Right lobe of liver (tissue), 4 donors: Measurements from ENCODE around the gene AOAH.

Source experiments
- POLR2A ChIP-seq: fragments of 450-650 bp; IDR thresholded peaks from one replicate; pipeline ENCODE4 v1.6.1; 2017; ENCODE audit warnings: antibody characterized with exemption, mild to moderate bottlenecking
- TF ChIP-seq, protein P1 (sequence below), 4 donors: fragments of 200-600 bp in 3 of 4; fragments of 450-650 bp in 1 of 4; IDR thresholded peaks; one replicate each; pipeline versions ENCODE4 v1.5.1 to v1.8.0; 2016 to 2022; ENCODE audit warnings: antibody characterized with exemption in 4 of 4, mild to moderate bottlenecking in 2 of 4
- donor health status: DM: no; HTN: no; CAD: no.
- donor health status: DM: no; HTN: no; CAD: no.
- donor health status: DM: no; HTN: yes; CAD: no.

DNA sequence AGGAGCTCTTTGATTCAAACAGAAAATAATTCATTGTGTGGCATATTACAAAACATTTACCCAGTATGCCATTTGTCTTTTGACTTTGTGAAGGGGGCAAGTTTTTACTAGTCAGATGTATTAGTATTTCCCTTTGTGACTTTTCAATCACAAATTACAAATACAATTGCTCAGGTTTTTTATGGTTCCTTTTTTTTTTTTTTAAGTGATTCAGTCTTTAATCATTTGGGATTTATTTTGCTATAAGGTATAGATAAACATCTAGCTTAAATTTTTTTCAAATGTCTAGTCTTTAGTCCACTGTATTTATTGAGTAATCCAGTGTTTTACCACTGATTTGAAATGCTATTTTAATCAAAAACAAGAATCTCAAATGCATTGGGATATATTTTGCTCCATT is 75.9 kb downstream of the AOAH start:
- TF ChIP-seq, protein P1, sequence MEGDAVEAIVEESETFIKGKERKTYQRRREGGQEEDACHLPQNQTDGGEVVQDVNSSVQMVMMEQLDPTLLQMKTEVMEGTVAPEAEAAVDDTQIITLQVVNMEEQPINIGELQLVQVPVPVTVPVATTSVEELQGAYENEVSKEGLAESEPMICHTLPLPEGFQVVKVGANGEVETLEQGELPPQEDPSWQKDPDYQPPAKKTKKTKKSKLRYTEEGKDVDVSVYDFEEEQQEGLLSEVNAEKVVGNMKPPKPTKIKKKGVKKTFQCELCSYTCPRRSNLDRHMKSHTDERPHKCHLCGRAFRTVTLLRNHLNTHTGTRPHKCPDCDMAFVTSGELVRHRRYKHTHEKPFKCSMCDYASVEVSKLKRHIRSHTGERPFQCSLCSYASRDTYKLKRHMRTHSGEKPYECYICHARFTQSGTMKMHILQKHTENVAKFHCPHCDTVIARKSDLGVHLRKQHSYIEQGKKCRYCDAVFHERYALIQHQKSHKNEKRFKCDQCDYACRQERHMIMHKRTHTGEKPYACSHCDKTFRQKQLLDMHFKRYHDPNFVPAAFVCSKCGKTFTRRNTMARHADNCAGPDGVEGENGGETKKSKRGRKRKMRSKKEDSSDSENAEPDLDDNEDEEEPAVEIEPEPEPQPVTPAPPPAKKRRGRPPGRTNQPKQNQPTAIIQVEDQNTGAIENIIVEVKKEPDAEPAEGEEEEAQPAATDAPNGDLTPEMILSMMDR (IDR thresholded peaks at IDR 0.05): no peak
- TF ChIP-seq POLR2A: no peak
